Activated B cell treated with CpG ODN at 0.5 μM for 24 hours (primary cell): ENCODE results near the gene SACS. TPM values are rescaled to one million over a fixed set of nuclear protein-coding genes. Genes with fewer than 3 reads are reported as not detected.

Experiments used
- ATAC-seq: fragments of 200-7000 bp; cut with Tn5 transposase; one replicate; pipeline ENCODE4 v1.10.0; 2021; ENCODE audit warnings: low read depth, mild to moderate bottlenecking, moderate library complexity
- CTCF ChIA-PET: fragments of 350-600 bp; sonication (Branson Sonifier 250); formaldehyde crosslinking; loops from one replicate; lab custom pipeline; 2021; ENCODE audit warnings: antibody characterized with exemption; lab: Charles Lee
- POLR2A ChIA-PET: fragments of 350-600 bp; sonication (Branson Sonifier 250); formaldehyde crosslinking; loops from one replicate; lab custom pipeline; 2021; ENCODE audit warnings: antibody characterized with exemption; lab: Charles Lee
- DNase-seq: peaks from one replicate; pipeline ENCODE4 v3.0.0; 2022
- H3K27ac Mint-ChIP-seq: one replicate; pipeline ENCODE4 v1.8.0; 2020; ENCODE audit warnings: mixed read lengths
- H3K27me3 Mint-ChIP-seq: one replicate; pipeline ENCODE4 v1.8.0; 2021; ENCODE audit warnings: mixed read lengths
- H3K36me3 Mint-ChIP-seq: one replicate; pipeline ENCODE4 v1.8.0; 2021; ENCODE audit warnings: low read depth, mixed read lengths
- H3K4me1 Mint-ChIP-seq: one replicate; pipeline ENCODE4 v1.8.0; 2021; ENCODE audit warnings: mixed read lengths
- H3K4me3 Mint-ChIP-seq: one replicate; pipeline ENCODE4 v1.8.0; 2020; ENCODE audit warnings: mild to moderate bottlenecking, mixed read lengths
- H3K9me3 Mint-ChIP-seq: one replicate; pipeline ENCODE4 v1.8.0; 2020; ENCODE audit warnings: mixed read lengths
- intact Hi-C: fragments of 100-400 bp; cut with micrococcal nuclease; formaldehyde crosslinking; loops from one replicate; pipeline ENCODE4 v1.15.1; 2024
- total RNA-seq: library from RNA; stranded (reverse); gene quantifications from 2 replicates; pipeline ENCODE4 v1.2.3, GENCODE V29; 2022
- TF ChIP-seq, protein P1 (sequence below): fragments of 200-600 bp; IDR thresholded peaks from one replicate; pipeline ENCODE4 v1.8.0; 2022; ENCODE audit warnings: antibody characterized with exemption, mild to moderate bottlenecking

The SACS gene
- total RNA-seq, 1 donor from 2014 or later, result 29.3 TPM

DNA sequence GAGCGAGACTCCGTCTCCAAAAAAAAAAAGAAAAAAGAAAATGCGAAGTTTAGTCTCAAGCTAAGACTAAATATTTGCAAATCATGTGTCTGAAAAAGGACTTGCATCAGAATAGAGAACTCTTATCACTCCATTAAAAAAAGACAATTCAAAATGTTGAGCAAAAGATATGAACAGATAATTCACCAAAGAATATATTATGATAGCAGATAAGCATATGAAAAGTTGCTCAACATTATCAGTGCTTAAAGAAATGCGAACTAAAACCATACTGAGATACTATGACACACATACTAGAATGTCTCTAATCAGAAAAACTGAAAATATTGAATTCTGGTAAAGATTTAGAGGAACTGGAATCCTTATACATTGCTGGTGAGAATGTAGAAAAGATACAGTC, 38.7 kb upstream of the SACS start:
- Mint-ChIP-seq H3K27ac (no peak overlapping the region), H3K9me3 (no peaks in the 10 kb centered on the region), H3K4me1 (peaks cover 4% of the 10 kb centered on the region), H3K27me3 (peaks cover 21% of the 10 kb centered on the region), H3K4me3 (no peak overlapping the region), H3K36me3 (no peaks in the 10 kb centered on the region)
- CTCF ChIA-PET, result no interaction called here
- DNase-seq (no peak), ATAC-seq (no peak)
- POLR2A ChIA-PET, result no interaction called here
- intact Hi-C loops, result no loop called here
- TF ChIP-seq, protein P1, sequence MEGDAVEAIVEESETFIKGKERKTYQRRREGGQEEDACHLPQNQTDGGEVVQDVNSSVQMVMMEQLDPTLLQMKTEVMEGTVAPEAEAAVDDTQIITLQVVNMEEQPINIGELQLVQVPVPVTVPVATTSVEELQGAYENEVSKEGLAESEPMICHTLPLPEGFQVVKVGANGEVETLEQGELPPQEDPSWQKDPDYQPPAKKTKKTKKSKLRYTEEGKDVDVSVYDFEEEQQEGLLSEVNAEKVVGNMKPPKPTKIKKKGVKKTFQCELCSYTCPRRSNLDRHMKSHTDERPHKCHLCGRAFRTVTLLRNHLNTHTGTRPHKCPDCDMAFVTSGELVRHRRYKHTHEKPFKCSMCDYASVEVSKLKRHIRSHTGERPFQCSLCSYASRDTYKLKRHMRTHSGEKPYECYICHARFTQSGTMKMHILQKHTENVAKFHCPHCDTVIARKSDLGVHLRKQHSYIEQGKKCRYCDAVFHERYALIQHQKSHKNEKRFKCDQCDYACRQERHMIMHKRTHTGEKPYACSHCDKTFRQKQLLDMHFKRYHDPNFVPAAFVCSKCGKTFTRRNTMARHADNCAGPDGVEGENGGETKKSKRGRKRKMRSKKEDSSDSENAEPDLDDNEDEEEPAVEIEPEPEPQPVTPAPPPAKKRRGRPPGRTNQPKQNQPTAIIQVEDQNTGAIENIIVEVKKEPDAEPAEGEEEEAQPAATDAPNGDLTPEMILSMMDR, result no peak

DNA sequence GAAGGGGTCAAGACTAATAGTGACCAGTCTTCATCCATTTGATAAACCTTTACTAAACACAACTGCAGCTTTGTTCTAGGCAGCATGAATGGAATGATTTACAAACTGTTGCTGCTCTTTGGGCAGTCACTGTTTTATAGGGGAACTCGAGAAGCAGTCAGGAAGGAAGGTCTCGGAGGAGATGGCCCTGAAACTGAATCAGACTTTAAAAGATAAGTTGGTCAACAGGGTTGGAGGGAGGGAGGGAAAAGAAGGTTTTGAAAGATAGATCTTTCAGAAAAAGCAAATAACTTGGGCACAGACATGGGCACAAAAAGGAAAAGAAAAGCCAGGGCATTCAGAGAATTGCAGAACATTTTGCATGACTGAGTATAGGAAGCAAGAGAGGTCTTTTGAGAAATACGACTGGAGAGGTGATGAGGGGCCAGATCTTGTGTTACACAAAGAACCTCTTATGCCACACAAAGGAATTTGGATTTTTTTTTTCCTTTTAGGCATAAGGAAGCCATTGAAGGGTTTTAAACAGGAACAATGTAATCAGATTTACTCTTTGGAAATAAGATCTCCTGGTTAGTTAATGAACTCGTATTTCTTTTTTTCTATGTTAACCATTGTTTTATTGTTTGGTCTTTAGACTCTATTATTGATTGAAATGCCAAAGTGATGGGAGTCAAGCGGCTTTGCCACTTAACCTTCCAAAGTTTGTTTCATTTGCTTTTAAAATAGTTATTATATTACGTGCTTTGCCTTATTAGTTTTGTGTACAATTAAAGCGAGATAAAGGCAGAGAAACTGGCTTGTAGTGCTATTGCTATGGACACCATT, 37.5 kb upstream of the SACS start:
- H3K4me1 Mint-ChIP-seq, result peaks cover 6% of the 10 kb centered on the region
- POLR2A ChIA-PET, result no interaction called here

DNA sequence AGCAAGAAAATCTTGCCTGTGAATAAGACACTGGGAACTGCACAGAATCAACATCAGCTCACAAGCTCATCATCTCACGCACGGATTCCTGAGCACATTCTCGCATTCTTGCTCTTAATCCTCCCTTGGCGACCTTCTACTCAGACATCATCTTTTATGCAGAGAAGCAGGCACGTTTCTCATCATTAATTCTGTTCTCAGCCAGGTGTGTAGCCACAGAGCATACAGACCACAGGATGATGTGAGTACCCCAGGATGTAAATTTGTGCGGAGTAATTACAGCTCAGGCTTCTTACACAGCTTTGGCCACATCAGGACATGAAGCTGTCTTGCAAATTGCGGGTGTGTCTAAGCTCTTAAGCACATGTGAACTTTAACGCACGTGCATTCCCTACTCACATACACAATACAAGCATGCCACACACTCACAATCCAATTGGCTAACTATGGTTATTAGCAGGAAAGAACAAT, 36.5 kb upstream of the SACS start:
- ATAC-seq (no peak), DNase-seq (no peak)
- Mint-ChIP-seq H3K36me3 (no peaks in the 10 kb centered on the region), H3K4me1 (peaks cover 7% of the 10 kb centered on the region), H3K9me3 (no peaks in the 10 kb centered on the region), H3K4me3 (no peak overlapping the region), H3K27me3 (peaks cover 22% of the 10 kb centered on the region), H3K27ac (no peak overlapping the region)
- intact Hi-C loops, result loop anchor here (5.0 to 10.0 kb wide), 5 partner anchors 63 to 585 kb away; partner anchors contain the start of gene MIPEP
- ChIA-PET POLR2A (no interaction called here), CTCF (interaction anchor here (1.0 to 1.3 kb wide), 2 partner anchors 9 to 401 kb away, joined by 3 to 4 read pairs; no protein-coding TSS in a partner anchor)
- TF ChIP-seq, protein P1, result no peak

More for the DNA sequence above, 37.5 kb upstream of the SACS start:
- CTCF ChIA-PET, result no interaction called here
- H3K36me3 Mint-ChIP-seq, result no peaks in the 10 kb centered on the region
- intact Hi-C loops, result no loop called here
- H3K27me3 Mint-ChIP-seq, result peaks cover 21% of the 10 kb centered on the region
- ATAC-seq (no peak), DNase-seq (no peak)
- TF ChIP-seq, protein P1, result no peak
- no peaks in the 10 kb centered on the region for H3K9me3 Mint-ChIP-seq
- H3K4me3 Mint-ChIP-seq, result no peak overlapping the region
- no peak overlapping the region for H3K27ac Mint-ChIP-seq

DNA sequence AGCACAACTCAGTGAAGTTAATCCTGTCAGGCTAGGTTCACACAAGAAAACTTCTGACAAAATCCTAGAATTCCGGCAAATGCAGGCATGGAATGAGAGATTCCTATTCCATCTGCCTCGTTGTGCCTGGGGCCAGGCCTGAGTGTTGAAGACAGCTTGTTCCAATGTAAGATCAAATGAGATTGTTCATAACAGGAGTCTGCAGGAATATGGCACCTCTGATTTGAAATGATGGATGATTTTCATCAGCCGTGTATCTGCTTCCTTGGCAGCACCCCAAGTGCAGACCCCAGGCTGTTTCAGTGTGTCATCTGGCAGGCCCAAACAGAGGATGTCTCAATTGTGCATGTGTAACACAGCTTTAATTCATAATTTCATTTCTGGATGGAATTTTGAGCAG, 35.3 kb upstream of the SACS start:
- intact Hi-C loops, result loop anchor here (5.0 to 10.0 kb wide), 5 partner anchors 62 to 586 kb away; partner anchors contain the start of gene MIPEP
- ATAC-seq (no peak), DNase-seq (no peak)
- H3K27me3 Mint-ChIP-seq, result peaks cover 19% of the 10 kb centered on the region
- peaks cover 7% of the 10 kb centered on the region for H3K4me1 Mint-ChIP-seq
- H3K4me3 Mint-ChIP-seq, result no peak overlapping the region
- ChIA-PET CTCF (interaction anchor here (1.3 kb wide), 1 partner anchor 10 kb away, joined by 3 read pairs; no protein-coding TSS in a partner anchor), POLR2A (no interaction called here)
- no peaks in the 10 kb centered on the region for H3K9me3 Mint-ChIP-seq
- H3K27ac Mint-ChIP-seq, result no peak overlapping the region
- TF ChIP-seq, protein P1, result no peak
- H3K36me3 Mint-ChIP-seq, result no peaks in the 10 kb centered on the region

DNA sequence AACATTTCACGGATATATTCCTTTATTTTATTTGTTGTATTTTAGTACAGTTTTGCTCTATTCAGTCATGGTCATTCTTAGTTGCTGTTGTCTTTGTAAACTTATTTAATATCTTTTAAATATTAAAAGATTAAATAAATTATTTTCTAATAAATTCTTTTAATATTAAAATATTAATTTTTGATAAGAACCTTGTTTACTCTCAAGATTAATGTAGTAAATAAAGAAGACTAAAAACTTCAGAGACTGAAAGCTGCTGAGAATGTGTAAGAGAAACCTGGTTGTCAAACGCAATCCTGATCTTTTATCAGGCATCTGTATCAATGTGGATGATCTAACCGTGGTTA, 34.4 kb upstream of the SACS start:
- no peaks in the 10 kb centered on the region for H3K36me3 Mint-ChIP-seq
- ChIA-PET POLR2A (no interaction called here), CTCF (interaction anchor here (0.6 to 1.7 kb wide), 6 partner anchors 95 to 494 kb away, joined by 3 to 7 read pairs (median 4); no protein-coding TSS in a partner anchor)
- H3K4me1 Mint-ChIP-seq, result peaks cover 8% of the 10 kb centered on the region
- peaks cover 21% of the 10 kb centered on the region for H3K27me3 Mint-ChIP-seq
- no peak for DNase-seq
- TF ChIP-seq, protein P1, result no peak
- no peak for ATAC-seq
- no peaks in the 10 kb centered on the region for H3K9me3 Mint-ChIP-seq
- no peak overlapping the region for H3K4me3 Mint-ChIP-seq
- no peak overlapping the region for H3K27ac Mint-ChIP-seq
- intact Hi-C loops, result loop anchor here (2.0 to 10.0 kb wide), 7 partner anchors 61 to 753 kb away; partner anchors contain the start of gene MIPEP
